ENCODE data around the gene PLEKHG3. TPM values are rescaled to one million over a fixed set of nuclear protein-coding genes. Genes with fewer than 3 reads are reported as not detected.

Gene PLEKHG3
- total RNA-seq, 8 experiments from 2014 or later: 5.7 to 14.1 (median 8.9) TPM

- ATAC-seq (replicated peaks in 6 of 8): peak in 5 of 8 experiments; percentile 9 to 63 (median 53)
- no peak overlapping the region for H3K27ac ChIP-seq
- WGBS, 10 experiments: 0 to 100% (median 20%) methylated on average over 1 to 2 of the region's 3 CpGs; no CpG with 5 or more reads in 5 of the 10 experiments
- H3K4me3 ChIP-seq: no peak overlapping the region
- peaks cover 36 to 47% of the 10 kb centered on the region in 2 donors for H3K4me1 ChIP-seq (replicated peaks in 1 of 2)
- in situ Hi-C loops (cut with MboI; ENCODE audit: low pct_unique_long_range_greater_than_20kb in 2 of 9, low sequenced_read_pairs in 9 of 9, unreplicated experiment in 9 of 9): no loop called here
These were observed 21.1 kb downstream of the PLEKHG3 start for GRCh38 chr14:64725261-64725815.

- in situ Hi-C loops (cut with MboI; ENCODE audit: low pct_unique_long_range_greater_than_20kb in 2 of 9, low sequenced_read_pairs in 9 of 9, unreplicated experiment in 9 of 9): no loop called here
- no peak overlapping the region for H3K27ac ChIP-seq
- WGBS, 10 experiments: 67 to 100% (median 89%) methylated on average over 1 to 5 of the region's 6 CpGs; no CpG with 5 or more reads in 1 of the 10 experiments
- peaks cover 34 to 44% of the 10 kb centered on the region in 2 donors for H3K4me1 ChIP-seq (replicated peaks in 1 of 2)
- ATAC-seq (replicated peaks in 6 of 8): no peak
- no peak overlapping the region for H3K4me3 ChIP-seq
These were observed 21.8 kb downstream of the PLEKHG3 start for GRCh38 chr14:64725879-64726584.

- in situ Hi-C loops (cut with MboI; ENCODE audit: low pct_unique_long_range_greater_than_20kb in 2 of 9, low sequenced_read_pairs in 9 of 9, unreplicated experiment in 9 of 9): no loop called here
- no peak overlapping the region for H3K27ac ChIP-seq
- H3K4me3 ChIP-seq: no peak overlapping the region
- peaks cover 29 to 39% of the 10 kb centered on the region in 2 donors for H3K4me1 ChIP-seq (replicated peaks in 1 of 2)
- peak; percentile 31 to 68 (median 35) for ATAC-seq (replicated peaks in 6 of 8)
- WGBS, 10 experiments: 80 to 90% methylated on average over 2 to 3 of the region's 5 CpGs; no CpG with 5 or more reads in 8 of the 10 experiments
These were observed 22.3 kb downstream of the PLEKHG3 start for GRCh38 chr14:64726585-64726890.

- WGBS, 10 experiments: 94 to 100% (median 95%) methylated on average over 2 to 9 of the region's 22 CpGs; no CpG with 5 or more reads in 7 of the 10 experiments
- in situ Hi-C loops (cut with MboI; ENCODE audit: low pct_unique_long_range_greater_than_20kb in 2 of 9, low sequenced_read_pairs in 9 of 9, unreplicated experiment in 9 of 9): no loop called here
- H3K27ac ChIP-seq: no peak overlapping the region
- no peak overlapping the region for H3K4me3 ChIP-seq
- peaks cover 28 to 34% of the 10 kb centered on the region in 2 donors for H3K4me1 ChIP-seq (replicated peaks in 1 of 2)
- no peak for ATAC-seq (replicated peaks in 6 of 8)
These were observed 23.4 kb downstream of the PLEKHG3 start for GRCh38 chr14:64727551-64728071.

- H3K27ac ChIP-seq: no peak overlapping the region
- no peak for ATAC-seq (replicated peaks in 6 of 8)
- peaks cover 28 to 34% of the 10 kb centered on the region in 2 donors for H3K4me1 ChIP-seq (replicated peaks in 1 of 2)
- H3K4me3 ChIP-seq: no peak overlapping the region
- 91 to 100% (median 96%) methylated on average over 1 to 4 of the region's 6 CpGs; no CpG with 5 or more reads in 6 of the 10 experiments for WGBS, 10 experiments
- in situ Hi-C loops (cut with MboI; ENCODE audit: low pct_unique_long_range_greater_than_20kb in 2 of 9, low sequenced_read_pairs in 9 of 9, unreplicated experiment in 9 of 9): no loop called here
These were observed 23.9 kb downstream of the PLEKHG3 start for GRCh38 chr14:64728106-64728505.

- in situ Hi-C loops (cut with MboI; ENCODE audit: low pct_unique_long_range_greater_than_20kb in 2 of 9, low sequenced_read_pairs in 9 of 9, unreplicated experiment in 9 of 9): no loop called here
- WGBS, 10 experiments: 20 to 100% (median 93%) methylated on average over 1 to 5 of the region's 10 CpGs; no CpG with 5 or more reads in 5 of the 10 experiments
These were observed 24.6 kb downstream of the PLEKHG3 start for GRCh38 chr14:64728856-64729255.

GRCh38 chr14:64729386-64730060 is 25.3 kb downstream of the PLEKHG3 start:
- in situ Hi-C loops (cut with MboI; ENCODE audit: low pct_unique_long_range_greater_than_20kb in 2 of 9, low sequenced_read_pairs in 9 of 9, unreplicated experiment in 9 of 9): no loop called here
- WGBS, 10 experiments: 20 to 100% (median 83%) methylated on average over 1 to 4 of the region's 5 CpGs; no CpG with 5 or more reads in 4 of the 10 experiments
- no peak overlapping the region for H3K4me3 ChIP-seq
- H3K4me1 ChIP-seq (replicated peaks in 1 of 2): peaks cover 17 to 20% of the 10 kb centered on the region in 2 donors
- no peak for ATAC-seq (replicated peaks in 6 of 8)
- no peak overlapping the region for H3K27ac ChIP-seq

More at GRCh38 chr14:64728856-64729255, 24.6 kb downstream of the PLEKHG3 start:
- Histone ChIP-seq H3K4me1 (replicated peaks in 1 of 2) (peaks cover 23 to 26% of the 10 kb centered on the region in 2 donors), H3K27ac (no peak overlapping the region), H3K4me3 (no peak overlapping the region)
- no peak for ATAC-seq (replicated peaks in 6 of 8)

- in situ Hi-C loops (cut with MboI; ENCODE audit: low pct_unique_long_range_greater_than_20kb in 2 of 9, low sequenced_read_pairs in 9 of 9, unreplicated experiment in 9 of 9): no loop called here
- 57 to 100% (median 63%) methylated on average over 1 of the region's 1 CpG; no CpG with 5 or more reads in 7 of the 10 experiments for WGBS, 10 experiments
- ATAC-seq (replicated peaks in 6 of 8): no peak
- peaks cover 11 to 18% of the 10 kb centered on the region in 2 donors for H3K4me1 ChIP-seq (replicated peaks in 1 of 2)
- no peak overlapping the region for H3K27ac ChIP-seq
- H3K4me3 ChIP-seq: no peak overlapping the region
These were observed 25.8 kb downstream of the PLEKHG3 start for GRCh38 chr14:64730061-64730440.

- H3K27ac ChIP-seq: no peak overlapping the region
- WGBS, 10 experiments: 100% methylated on average over 2 to 3 of the region's 12 CpGs; no CpG with 5 or more reads in 8 of the 10 experiments
- no peak for ATAC-seq (replicated peaks in 6 of 8)
- in situ Hi-C loops (cut with MboI; ENCODE audit: low pct_unique_long_range_greater_than_20kb in 2 of 9, low sequenced_read_pairs in 9 of 9, unreplicated experiment in 9 of 9): no loop called here
- peaks cover 5 to 16% of the 10 kb centered on the region in 2 donors for H3K4me1 ChIP-seq (replicated peaks in 1 of 2)
- no peak overlapping the region for H3K4me3 ChIP-seq
These were observed 26.5 kb downstream of the PLEKHG3 start for GRCh38 chr14:64730681-64731080.

GRCh38 chr14:64731141-64731581 is 26.9 kb downstream of the PLEKHG3 start:
- 60 to 100% (median 80%) methylated on average over 1 to 6 of the region's 15 CpGs; no CpG with 5 or more reads in 5 of the 10 experiments for WGBS, 10 experiments
- Histone ChIP-seq H3K4me3 (no peak overlapping the region), H3K27ac (no peak overlapping the region), H3K4me1 (replicated peaks in 1 of 2) (peaks cover under 1 to 11% of the 10 kb centered on the region in 2 donors)
- ATAC-seq (replicated peaks in 6 of 8): no peak
- in situ Hi-C loops (cut with MboI; ENCODE audit: low pct_unique_long_range_greater_than_20kb in 2 of 9, low sequenced_read_pairs in 9 of 9, unreplicated experiment in 9 of 9): no loop called here

- in situ Hi-C loops (cut with MboI; ENCODE audit: low pct_unique_long_range_greater_than_20kb in 2 of 9, low sequenced_read_pairs in 9 of 9, unreplicated experiment in 9 of 9): no loop called here
- H3K4me1 ChIP-seq (replicated peaks in 1 of 2): peaks cover 0 to 11% of the 10 kb centered on the region in 2 donors
- 80 to 100% (median 100%) methylated on average over 1 to 3 of the region's 4 CpGs; no CpG with 5 or more reads in 5 of the 10 experiments for WGBS, 10 experiments
These were observed 27.8 kb downstream of the PLEKHG3 start for GRCh38 chr14:64732066-64732465.

GRCh38 chr14:64732536-64733120 is 28.4 kb downstream of the PLEKHG3 start:
- Histone ChIP-seq H3K4me1 (replicated peaks in 1 of 2) (peaks cover 0 to 11% of the 10 kb centered on the region in 2 donors), H3K27ac (no peak overlapping the region), H3K4me3 (no peak overlapping the region)
- no peak for ATAC-seq (replicated peaks in 6 of 8)
- in situ Hi-C loops (cut with MboI; ENCODE audit: low pct_unique_long_range_greater_than_20kb in 2 of 9, low sequenced_read_pairs in 9 of 9, unreplicated experiment in 9 of 9): no loop called here
- WGBS, 10 experiments: 71 to 100% (median 87%) methylated on average over 1 to 6 of the region's 14 CpGs; no CpG with 5 or more reads in 6 of the 10 experiments

More at GRCh38 chr14:64732066-64732465, 27.8 kb downstream of the PLEKHG3 start:
- ATAC-seq (replicated peaks in 6 of 8): no peak
- Histone ChIP-seq H3K4me3 (no peak overlapping the region), H3K27ac (no peak overlapping the region)

Data from motor neuron (in vitro differentiated cells).